Measurements from ENCODE around the gene TMEM132D. TPM values are rescaled to one million over a fixed set of nuclear protein-coding genes. Genes with fewer than 3 reads are reported as not detected.
"Not testable (repeated sequence)": the region's sequence is repeated elsewhere in the genome, so short reads cannot be mapped to it uniquely, and the experiment has no call there.

The TMEM132D gene
- total RNA-seq, 1 experiment from 2014 or later, result 7.1 TPM

DNA sequence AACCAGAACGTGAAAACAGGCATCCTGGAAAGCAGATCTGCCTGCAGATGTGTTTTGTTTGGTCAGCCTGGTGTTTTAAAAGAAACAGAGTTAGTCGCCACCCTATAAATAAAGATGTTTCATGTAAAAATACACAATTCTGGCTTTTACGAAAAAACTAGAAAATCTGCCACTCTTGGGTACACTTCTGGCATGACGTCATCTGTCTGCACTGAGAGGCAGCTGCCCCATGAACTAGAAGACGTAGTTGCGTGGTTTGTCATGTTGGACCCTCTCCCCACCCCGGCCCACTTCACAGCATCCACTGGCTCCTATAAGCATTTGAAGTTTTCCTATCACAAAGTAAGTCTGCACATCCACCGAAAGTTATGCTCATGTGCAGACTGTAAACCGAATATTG, 658.1 kb downstream of the TMEM132D start:
- no peak for DNase-seq (ENCODE audit: low read depth)

- DNase-seq (ENCODE audit: low read depth), result no peak
Observed at GRCh38 chr12:129241852-129242251, 662.0 kb downstream of the TMEM132D start.

GRCh38 chr12:129237881-129238280, 665.9 kb downstream of the TMEM132D start:
- no peak for DNase-seq (ENCODE audit: low read depth)

- no peak for DNase-seq (ENCODE audit: low read depth)
Observed at GRCh38 chr12:129234209-129234608, 669.6 kb downstream of the TMEM132D start.

DNA sequence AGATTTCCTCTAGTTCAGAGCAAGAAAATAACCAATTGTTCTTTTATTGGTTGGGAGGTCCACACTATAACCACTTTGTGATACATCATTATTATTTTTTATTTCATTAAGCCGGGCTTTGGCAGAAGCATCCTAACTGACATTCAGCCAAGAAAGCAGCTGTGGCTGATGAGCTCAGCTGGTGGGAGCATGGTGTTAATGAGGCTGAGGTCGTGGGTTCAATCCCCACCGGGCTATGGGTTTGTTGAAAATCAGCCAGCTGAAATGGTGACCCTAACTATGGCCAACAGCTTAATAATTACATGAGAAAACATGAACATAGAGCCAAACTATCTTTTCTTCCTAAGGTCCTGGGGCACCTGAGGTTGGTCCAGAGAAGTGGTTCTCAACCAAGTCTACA, 672.3 kb downstream of the TMEM132D start:
- no peak for DNase-seq (ENCODE audit: low read depth)

DNA sequence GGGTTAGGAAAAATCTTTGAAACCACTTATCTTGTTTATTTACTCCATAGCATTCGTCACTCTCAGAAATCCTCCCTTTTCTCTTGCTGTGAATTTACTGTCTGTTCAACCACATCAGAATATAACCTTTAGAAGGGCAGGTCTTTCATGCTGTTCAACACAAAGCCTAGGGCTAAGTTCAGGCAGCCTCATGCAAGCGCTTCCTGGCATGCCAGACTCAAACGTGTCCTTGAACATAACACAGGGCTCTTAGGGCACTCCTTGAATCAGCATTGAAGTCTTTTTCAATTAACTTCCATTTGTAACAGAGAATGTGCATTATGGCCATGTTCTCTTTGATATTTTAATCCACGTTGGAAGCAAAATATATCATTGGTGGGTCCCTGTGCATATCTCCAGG, 672.8 kb downstream of the TMEM132D start:
- DNase-seq (ENCODE audit: low read depth), result no peak

GRCh38 chr12:129226851-129227250, 677.0 kb downstream of the TMEM132D start:
- DNase-seq (ENCODE audit: low read depth), result no peak

DNA sequence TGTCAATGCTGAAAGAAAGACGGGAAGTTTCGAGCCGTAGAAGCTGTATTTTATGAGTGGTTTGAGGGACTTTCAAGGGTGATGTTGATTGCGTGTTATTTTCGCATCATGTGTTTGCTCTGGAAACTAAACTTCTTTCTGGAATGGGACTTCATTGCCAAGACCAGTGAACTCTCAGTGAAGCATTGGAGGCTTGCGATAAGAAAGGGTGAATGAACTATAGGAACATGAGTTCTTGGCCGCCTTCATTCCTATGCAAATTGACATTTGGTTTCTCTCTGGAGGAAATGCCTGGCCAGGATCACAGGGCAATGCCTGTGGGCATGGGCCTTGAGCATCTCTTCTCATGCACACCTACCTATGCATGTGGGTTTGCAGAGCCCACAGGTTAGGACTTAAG, 677.8 kb downstream of the TMEM132D start:
- no peak for DNase-seq (ENCODE audit: low read depth)

- peak; percentile 50 for DNase-seq (ENCODE audit: low read depth)
Observed at GRCh38 chr12:129215556-129215955, 688.3 kb downstream of the TMEM132D start.

- no peak for DNase-seq (ENCODE audit: low read depth)
Observed at GRCh38 chr12:129213551-129213950, 690.3 kb downstream of the TMEM132D start.

DNA sequence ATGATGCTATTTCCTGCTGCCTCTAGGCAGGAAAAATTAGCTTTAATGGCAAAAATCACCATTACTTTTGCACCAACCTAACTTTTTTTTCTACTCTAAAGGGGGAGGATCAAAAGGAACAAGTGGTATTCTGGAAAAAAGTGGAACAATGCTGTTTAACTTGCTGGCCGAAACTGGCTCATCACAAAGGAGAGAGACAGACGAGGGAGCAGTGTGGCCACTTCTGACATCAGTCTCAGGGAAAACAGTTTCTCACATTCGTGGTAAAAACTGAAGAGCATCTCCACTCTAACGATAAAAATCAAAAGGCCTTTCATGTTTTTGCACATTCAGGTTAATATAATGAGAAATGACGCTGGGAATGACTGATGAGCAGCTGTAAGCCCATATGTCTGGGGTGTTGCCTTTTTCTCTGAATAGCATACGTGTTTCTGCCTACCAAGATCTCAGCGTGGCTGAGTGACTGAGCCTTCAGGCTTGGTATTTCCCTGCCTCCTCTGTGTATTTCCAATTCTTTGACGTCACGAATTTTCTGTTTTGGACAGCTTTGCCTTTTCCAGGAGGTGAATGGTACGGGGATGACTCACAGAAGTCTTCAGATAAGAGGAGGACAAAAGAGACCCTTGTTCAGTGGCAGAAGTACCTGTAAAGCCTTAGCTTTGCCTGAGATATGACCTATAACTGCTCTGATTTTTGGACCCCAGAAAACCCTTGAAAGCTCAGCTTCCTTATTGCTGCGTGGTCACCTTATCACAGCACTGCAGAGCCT, 691.8 kb downstream of the TMEM132D start:
- peak; percentile 73 for DNase-seq (ENCODE audit: low read depth)

- peak; percentile 47 for DNase-seq (ENCODE audit: low read depth)
Observed at GRCh38 chr12:129208566-129208965, 695.3 kb downstream of the TMEM132D start.

DNA sequence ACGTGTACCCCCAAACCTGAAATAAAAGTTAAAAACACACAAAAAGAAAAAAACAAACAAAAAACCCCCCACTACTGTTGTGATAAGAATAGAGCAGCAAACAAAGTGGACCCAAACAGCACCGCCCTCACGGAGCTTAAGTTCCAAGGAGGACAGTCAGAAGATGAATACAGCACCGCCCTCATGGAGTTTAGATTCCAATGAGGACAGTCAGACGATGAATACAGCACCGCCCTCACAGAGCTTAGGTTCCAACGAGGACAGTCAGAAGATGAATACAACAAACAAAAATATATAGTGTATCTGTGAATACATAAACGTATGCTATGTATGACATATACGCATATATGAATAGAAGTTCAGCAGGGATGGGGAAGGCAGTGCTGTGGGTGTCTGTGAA, 696.7 kb downstream of the TMEM132D start:
- no peak for DNase-seq (ENCODE audit: low read depth)

DNA sequence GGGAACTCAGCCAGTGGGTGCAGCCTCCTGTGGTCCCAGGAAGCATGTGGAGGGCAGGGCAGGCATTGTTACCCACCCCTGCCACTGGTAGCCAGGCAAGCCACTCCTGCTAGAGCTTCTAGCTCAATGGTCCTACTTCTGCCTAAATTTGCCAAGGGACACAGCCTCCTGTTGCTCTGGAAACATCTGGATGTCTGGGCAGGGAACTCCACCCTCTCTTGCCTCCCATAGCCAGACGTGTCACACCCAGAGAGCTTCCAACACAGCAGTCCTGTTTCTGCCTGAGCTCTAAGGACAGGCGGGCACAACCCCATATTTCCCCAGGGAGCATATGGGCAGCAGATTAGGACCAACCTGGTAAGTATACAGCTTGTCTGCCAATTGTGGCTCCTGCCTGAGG, 700.4 kb downstream of the TMEM132D start:
- DNase-seq (ENCODE audit: low read depth), result no peak

- peak; percentile 48 for DNase-seq (ENCODE audit: low read depth)
Observed at GRCh38 chr12:129202109-129202814, 701.6 kb downstream of the TMEM132D start.

DNA sequence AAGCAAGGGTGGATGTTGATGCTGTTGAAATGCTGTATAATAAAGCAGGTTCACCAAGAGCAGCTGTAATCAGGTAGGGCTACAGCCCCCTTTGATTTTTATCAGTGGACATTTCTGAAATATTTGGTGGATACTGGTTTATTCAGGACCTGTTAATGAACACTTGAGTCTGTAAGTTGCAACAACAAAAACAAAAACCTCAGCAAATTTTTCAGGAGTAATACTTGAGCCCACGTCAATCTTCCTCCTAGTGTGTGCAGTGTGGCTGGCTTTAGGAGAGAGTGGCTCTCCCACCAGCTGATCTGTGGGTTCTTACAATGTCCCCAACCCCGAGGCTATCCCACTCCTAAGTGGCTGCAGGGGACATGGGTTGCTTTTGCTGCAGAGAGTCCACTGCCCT, 702.8 kb downstream of the TMEM132D start:
- no peak for DNase-seq (ENCODE audit: low read depth)

DNA sequence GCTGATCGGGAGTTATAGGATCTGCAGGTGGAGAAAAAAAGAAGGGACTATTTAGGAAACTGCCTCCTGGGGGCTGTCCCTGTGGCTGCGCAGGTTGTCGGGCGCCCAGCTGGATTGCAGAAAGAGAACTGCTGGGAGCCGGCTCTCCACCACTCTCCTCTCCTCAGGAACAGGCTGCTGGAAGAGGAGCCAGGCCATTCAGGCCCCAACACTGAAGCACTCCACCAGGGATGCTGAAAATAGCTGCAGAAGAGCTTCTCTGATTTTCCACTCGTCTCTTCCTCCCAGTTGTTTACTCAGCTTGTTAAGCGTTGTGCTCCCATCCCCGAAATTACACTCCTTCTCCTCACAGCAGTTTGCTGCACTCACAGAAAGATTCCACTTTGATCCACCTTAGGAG, 703.2 kb downstream of the TMEM132D start:
- no peak for DNase-seq (ENCODE audit: low read depth)

DNA sequence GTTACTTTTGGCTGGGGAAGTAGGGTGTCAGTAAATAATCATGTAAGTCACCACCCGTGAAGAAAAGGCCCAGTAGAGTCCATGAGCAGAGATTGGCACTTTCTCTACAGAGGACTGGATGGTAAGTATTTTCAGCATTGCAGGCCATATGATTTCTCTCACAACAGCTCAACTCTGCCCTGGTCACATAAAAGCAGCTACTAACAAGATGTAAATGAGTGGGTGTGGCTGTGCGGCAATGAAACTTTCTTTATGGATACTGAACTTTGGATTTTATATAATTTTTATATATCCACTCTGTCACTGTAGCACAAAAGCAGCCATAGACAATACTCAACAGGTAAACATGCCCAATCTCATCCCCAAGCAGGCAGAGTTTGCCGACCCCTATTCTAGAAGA, 706.9 kb downstream of the TMEM132D start:
- no peak for DNase-seq (ENCODE audit: low read depth)

GRCh38 chr12:129195081-129195480, 708.7 kb downstream of the TMEM132D start:
- no peak for DNase-seq (ENCODE audit: low read depth)

DNA sequence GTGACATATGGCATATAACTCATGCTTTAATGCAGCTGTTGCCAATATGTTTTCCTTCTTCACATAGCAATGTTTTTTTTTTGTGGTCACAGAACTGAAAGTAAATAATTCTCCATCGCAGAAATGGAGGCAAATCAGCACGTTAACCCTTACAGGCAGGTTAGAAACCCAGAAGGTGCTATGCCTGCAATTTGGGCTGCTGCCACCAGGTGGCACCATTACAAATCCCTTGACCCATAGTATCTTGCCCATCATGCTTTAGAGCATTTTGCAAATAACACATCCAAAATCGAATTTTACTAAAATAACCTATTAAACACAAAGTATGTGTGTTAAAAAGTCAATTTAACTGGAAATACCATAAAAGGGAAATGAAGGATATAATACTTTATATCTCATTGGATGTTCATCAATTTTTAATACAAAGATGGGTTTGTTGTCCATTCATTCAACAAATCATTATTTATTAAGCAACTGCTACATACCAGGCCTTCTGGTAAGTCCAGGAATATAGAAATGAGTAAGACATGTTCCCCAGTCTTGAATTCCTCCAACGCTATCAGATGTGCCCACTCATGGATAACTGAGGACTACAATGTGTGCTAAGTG, 710.5 kb downstream of the TMEM132D start:
- DNase-seq (ENCODE audit: low read depth), result no peak

DNA sequence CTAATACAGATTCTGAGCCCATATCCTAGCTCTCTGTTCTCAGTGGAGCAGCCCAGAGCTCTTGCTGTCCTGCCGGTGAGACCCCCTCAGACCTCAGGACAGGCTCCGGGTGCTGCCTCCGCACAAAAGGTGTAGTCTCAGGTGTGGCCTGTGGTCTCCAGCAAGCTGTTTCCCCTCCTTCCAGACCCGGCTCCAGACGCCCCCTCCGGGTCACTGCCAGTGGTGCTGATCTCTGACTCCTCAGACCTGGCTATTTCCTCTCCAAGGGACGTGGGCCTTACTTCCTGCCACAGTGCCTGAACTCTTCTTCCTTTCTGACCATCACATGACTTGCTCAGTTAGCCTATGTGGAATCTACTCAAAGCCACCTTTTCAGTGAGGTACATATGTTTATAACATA, 713.0 kb downstream of the TMEM132D start:
- DNase-seq (ENCODE audit: low read depth), result no peak

DNA sequence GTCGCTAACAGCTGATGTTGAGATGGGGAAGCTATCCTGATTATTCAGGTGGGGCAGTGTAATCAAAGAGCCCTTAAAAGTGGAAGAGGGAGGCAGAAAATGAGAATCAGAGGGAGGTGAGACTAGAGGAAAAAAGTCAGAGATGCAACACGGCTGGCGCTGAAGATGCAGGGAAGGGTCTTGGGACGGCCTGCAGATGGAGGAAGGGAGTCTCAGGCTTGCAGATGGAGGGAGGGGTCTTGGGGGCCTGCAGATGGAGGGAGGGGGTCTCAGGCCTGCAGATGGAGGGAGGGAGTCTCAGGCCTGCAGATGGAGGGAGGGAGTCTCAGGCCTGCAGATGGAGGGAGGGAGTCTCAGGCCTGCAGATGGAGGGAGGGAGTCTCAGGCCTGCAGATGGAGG, 713.9 kb downstream of the TMEM132D start:
- not testable (repeated sequence) for DNase-seq (ENCODE audit: low read depth)

DNA sequence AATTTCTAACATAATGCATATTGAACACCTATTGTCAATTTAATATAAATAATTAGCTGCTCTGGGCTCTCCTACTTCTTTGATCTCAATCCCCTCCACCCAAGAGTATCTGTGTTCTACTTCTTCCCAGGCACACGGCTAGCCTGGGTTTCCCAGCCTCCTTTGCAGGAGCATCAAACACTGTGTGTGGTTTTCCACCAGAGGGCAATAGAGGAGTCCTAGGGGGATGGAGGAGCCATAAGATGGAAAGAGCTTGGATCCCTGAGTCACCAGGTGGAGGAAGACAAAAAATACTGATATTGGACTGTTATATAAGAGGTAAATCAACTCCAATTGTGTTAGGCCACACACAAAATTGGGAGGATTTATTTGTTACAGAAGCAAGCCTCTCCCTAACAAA, 716.9 kb downstream of the TMEM132D start:
- peak; percentile 28 for DNase-seq (ENCODE audit: low read depth)

All from Daoy (cell line).